Peyer's patch (tissue), 4 donors: ENCODE results near the gene ME2. TPM values are rescaled to one million over a fixed set of nuclear protein-coding genes. Genes with fewer than 3 reads are reported as not detected.

Experiments
- DNase-seq, 3 donors: peaks; one replicate each; pipeline ENCODE4 v3.0.0-alpha.2; 2017 to 2019
- H3K27ac ChIP-seq, 4 donors: fragments of 200-600 bp; sonication (generic); one replicate each; pipeline ENCODE4 v1.5.1; 2016 to 2019
- H3K27me3 ChIP-seq, 2 donors: fragments of 200-600 bp; sonication (generic); one replicate each; pipeline ENCODE4 v1.5.1; 2019
- H3K36me3 ChIP-seq, 3 donors: fragments of 200-600 bp; sonication (generic); one replicate each; pipeline ENCODE4 v1.5.1; 2016 to 2019
- H3K4me1 ChIP-seq, 4 donors: fragments of 200-600 bp; sonication (generic); one replicate each; pipeline ENCODE4 v1.5.1; 2016 to 2019
- H3K4me3 ChIP-seq, 4 donors: fragments of 200-600 bp; sonication (generic); 1 replicate in 3 of 4; 2 replicates in 1 of 4; pipeline ENCODE4 v1.5.1; 2016 to 2019; ENCODE audit warnings: mild to moderate bottlenecking in 1 of 4
- H3K9me3 ChIP-seq, 4 donors: fragments of 200-600 bp; sonication (generic); one replicate each; pipeline ENCODE4 v1.5.1; 2016 to 2019; ENCODE audit warnings: mild to moderate bottlenecking in 1 of 4
- CTCF ChIP-seq, 6 experiments: fragments of 450-650 bp in 4 of 6; fragments of 200-600 bp in 2 of 6; sonication (generic) in 1 of 6; IDR thresholded peaks; one replicate each; pipeline ENCODE4 v1.5.1; 2017 to 2019; ENCODE audit warnings: antibody characterized with exemption in 6 of 6, mild to moderate bottlenecking in 3 of 6, moderate library complexity in 1 of 6
- POLR2A ChIP-seq, 2 donors: fragments of 450-650 bp; IDR thresholded peaks; one replicate each; pipeline ENCODE4 v1.5.1; 2017; ENCODE audit warnings: antibody characterized with exemption in 2 of 2, mild to moderate bottlenecking in 2 of 2, moderate library complexity in 2 of 2
- total RNA-seq, 4 donors: library from RNA; depleted of rRNA; stranded (reverse); fragments of >200 nt; gene quantifications; one replicate each; pipeline ENCODE4 v1.1.0, GENCODE V29; 2016

The ME2 gene
- total RNA-seq, 4 donors from 2014 or later, result 54.5 to 147 (median 99.1) TPM

GRCh38 chr18:50863840-50864375 lies 15.0 kb upstream of the ME2 start:
- Histone ChIP-seq H3K27me3 (no peaks in the 10 kb centered on the region), H3K9me3 (no peaks in the 10 kb centered on the region), H3K4me3 (no peak overlapping the region), H3K36me3 (no peaks in the 10 kb centered on the region), H3K27ac (peak overlapping the region in 1 of 4 donors; percentile 48), H3K4me1 (peaks cover 0 to 7% (median 0%) of the 10 kb centered on the region in 4 donors)
- no peak for TF ChIP-seq CTCF (IDR thresholded peaks at IDR 0.05)
- TF ChIP-seq POLR2A (IDR thresholded peaks at IDR 0.05), result no peak
- DNase-seq, result no peak

GRCh38 chr18:50866765-50867164 lies 12.2 kb upstream of the ME2 start:
- Histone ChIP-seq H3K9me3 (no peaks in the 10 kb centered on the region), H3K27ac (no peak overlapping the region), H3K4me3 (no peak overlapping the region), H3K4me1 (peaks cover 0 to 7% (median 0%) of the 10 kb centered on the region in 4 donors), H3K27me3 (no peaks in the 10 kb centered on the region), H3K36me3 (no peaks in the 10 kb centered on the region)
- no peak for DNase-seq
- TF ChIP-seq CTCF (IDR thresholded peaks at IDR 0.05) (peak in 3 of 6 experiments; percentile 4 to 33 (median 27)), POLR2A (IDR thresholded peaks at IDR 0.05) (no peak)

- TF ChIP-seq POLR2A (IDR thresholded peaks at IDR 0.05) (no peak), CTCF (IDR thresholded peaks at IDR 0.05) (no peak)
- no peak overlapping the region for H3K27ac ChIP-seq
These were observed 9.8 kb upstream of the ME2 start for GRCh38 chr18:50869150-50869549.

GRCh38 chr18:50870138-50870845 lies 8.6 kb upstream of the ME2 start:
- Histone ChIP-seq H3K27ac (no peak overlapping the region), H3K27me3 (no peaks in the 10 kb centered on the region), H3K36me3 (no peaks in the 10 kb centered on the region), H3K4me1 (peaks cover 0 to 2% (median 0%) of the 10 kb centered on the region in 4 donors), H3K4me3 (no peak overlapping the region), H3K9me3 (no peaks in the 10 kb centered on the region)
- TF ChIP-seq POLR2A (IDR thresholded peaks at IDR 0.05) (no peak), CTCF (IDR thresholded peaks at IDR 0.05) (no peak)
- no peak for DNase-seq

More at GRCh38 chr18:50869150-50869549, 9.8 kb upstream of the ME2 start:
- no peaks in the 10 kb centered on the region for H3K4me1 ChIP-seq
- H3K27me3 ChIP-seq, result no peaks in the 10 kb centered on the region
- H3K4me3 ChIP-seq, result no peak overlapping the region
- no peak for DNase-seq
- no peaks in the 10 kb centered on the region for H3K9me3 ChIP-seq
- H3K36me3 ChIP-seq, result no peaks in the 10 kb centered on the region

GRCh38 chr18:50871846-50872245 lies 7.1 kb upstream of the ME2 start:
- TF ChIP-seq POLR2A (IDR thresholded peaks at IDR 0.05) (no peak), CTCF (IDR thresholded peaks at IDR 0.05) (no peak)
- no peak for DNase-seq
- H3K4me1 ChIP-seq, result peaks cover 0 to 4% (median 2%) of the 10 kb centered on the region in 4 donors
- no peaks in the 10 kb centered on the region for H3K27me3 ChIP-seq
- no peak overlapping the region for H3K4me3 ChIP-seq
- no peaks in the 10 kb centered on the region for H3K36me3 ChIP-seq
- H3K9me3 ChIP-seq, result no peaks in the 10 kb centered on the region
- H3K27ac ChIP-seq, result no peak overlapping the region
